ENCODE data around the gene PISD.
"Not testable (repeated sequence)": the region's sequence is repeated elsewhere in the genome, so short reads cannot be mapped to it uniquely, and the experiment has no call there.

Gene PISD

DNA sequence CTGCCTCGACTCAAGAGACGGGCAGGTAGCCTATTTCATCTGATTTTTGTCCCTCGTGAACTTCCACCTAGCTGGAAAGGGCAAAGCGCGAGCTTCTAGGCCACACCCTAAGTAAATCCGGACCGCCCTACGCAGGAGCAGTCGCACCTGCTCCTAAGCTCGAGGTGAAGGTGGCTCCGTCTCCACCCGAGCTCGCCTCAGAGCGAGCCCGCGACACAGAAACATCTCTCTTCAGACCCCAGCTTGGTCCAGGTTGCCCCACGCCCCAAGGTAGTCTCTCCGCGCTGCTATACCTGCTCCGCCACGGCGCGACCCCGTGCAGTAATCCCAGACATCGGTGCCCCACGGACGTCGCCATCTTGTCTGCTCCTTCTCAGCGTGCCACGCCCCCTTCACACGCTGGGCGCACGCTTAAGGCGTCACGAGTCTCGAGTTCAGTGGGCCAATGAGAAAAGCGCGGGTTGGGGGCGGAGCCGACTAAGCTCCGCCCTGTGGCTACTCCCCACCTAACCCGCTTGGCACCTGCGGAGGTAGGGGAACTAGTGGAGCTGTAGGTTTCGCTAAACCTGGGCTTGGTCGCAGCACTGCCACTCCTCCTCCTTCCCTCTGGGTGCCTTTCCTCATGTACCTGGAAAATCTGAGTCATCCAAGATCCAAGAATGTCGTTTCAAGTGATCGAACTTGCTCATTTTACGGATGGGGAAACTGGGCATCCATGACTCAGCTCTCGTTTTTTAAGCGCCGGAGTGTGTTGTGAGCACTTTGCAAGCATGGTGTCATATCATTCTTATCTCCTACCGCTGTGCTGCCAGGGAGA is at the start of gene PISD:
Gene PISD, minus strand, starts transcription at position 365 of the 817 bp plus-strand sequence. Its CDS starts 7 bp downstream, at position 358.
- DNase-seq: peak; percentile 94 to 97

DNA sequence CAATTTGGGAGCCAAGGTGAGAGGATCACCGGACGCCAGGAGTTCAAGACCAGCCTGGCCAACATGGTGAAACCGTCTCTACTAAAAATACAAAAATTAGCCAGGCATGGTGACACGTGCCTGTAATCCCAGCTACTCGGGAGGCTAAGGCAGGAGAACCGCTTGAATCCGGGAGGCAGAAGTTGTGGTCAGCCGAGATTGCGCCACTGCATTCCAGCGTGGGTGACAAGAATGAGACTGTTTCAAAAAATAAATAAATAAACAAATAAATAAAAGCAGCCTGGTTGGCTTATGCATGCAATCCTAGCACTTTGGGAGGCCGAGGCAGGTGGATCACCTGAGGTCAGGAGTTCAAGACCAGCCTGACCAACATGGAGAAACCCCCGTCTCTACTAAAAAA is 49.2 kb upstream of the PISD start:
- DNase-seq: not testable (repeated sequence)

DNA sequence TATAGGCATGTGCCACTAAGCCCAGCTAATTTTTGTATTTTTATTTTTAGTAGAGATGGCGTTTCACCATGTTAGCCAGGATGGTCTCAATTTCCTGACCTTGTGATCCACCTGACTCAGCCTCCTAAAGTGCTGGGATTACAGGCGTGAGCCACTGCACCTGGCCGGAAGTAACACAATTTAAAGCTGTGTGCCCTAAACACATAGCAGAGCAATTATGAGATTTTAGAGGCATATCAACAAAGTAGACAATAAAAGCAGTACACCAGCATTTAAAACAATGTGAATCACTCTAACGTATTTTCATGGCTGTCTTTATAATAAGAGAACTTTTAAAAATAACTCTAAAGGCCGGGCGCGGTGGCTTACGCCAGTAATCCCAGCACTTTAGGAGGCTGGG is 45.5 kb upstream of the PISD start:
- no peak for DNase-seq

DNA sequence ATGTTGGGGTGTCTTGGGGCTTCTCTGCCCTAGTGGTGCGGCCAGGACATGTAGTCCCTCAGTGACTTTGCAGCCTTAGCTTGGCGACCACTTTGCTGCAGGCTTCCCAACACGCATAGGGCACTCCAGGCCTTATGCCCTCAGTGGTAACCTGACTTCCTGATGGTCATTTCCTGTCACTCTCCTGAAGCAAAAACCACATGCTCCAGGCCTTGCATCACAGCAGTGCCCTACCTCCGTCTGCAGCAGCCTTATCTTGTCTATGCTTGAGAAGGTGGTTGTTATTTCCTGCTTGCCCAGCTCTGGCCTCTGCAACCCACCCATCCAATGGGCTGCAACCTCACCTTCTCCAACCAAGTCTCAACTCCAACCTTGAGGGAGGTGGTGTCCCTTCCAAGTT is 33.4 kb upstream of the PISD start:
- no peak for DNase-seq

DNA sequence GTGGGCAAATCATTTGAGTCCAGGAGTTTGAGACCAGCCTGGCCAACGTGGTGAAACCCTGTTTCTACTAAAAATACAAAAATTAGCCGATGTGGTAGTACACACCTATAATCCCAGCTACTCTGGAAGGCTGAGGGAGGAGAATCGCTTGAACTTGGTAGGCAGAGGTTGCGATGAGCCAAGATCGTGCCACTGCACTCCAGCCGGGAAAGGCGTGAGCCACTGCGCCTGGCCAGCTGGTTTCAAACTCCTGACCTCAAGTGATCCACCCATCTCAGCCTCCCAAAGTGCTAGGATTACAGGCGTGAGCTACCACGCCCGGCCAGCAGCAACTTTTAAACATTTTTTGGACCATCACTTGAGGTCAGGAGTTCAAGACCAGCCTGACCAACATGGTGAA is 32.0 kb upstream of the PISD start:
- not testable (repeated sequence) for DNase-seq

DNA sequence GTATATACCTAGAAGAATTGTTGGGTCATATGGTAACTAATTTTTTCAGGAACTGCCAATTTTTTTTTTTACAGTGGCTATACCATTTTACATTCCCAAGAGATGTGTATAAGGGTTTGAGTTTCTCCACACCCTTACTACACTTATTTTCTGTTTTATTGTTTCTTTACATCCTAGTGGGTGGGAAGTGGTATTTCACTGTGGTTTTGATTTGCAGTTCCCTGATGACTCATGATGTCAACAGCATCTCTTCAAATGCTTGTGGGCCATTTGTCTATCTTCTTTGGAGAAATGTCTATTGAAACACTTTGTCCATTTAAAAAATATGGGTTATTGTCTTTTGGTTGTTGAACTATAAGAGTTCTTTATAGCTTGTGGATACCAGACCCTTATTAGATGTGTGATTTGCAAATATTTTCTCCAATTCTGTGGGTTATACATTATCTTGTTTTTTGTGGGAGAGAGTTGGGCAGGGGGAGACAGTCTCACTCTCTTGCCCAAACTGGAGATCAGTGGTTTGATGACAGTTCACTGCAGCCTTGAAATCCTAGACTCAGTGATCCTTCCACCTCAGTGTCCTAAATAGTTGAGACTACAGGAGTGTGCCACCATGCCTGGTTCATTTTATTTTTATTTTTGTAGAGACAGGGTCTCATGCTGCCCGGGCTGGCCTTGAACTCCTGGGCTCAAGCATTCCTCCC is 30.3 kb upstream of the PISD start:
- no peak for DNase-seq

DNA sequence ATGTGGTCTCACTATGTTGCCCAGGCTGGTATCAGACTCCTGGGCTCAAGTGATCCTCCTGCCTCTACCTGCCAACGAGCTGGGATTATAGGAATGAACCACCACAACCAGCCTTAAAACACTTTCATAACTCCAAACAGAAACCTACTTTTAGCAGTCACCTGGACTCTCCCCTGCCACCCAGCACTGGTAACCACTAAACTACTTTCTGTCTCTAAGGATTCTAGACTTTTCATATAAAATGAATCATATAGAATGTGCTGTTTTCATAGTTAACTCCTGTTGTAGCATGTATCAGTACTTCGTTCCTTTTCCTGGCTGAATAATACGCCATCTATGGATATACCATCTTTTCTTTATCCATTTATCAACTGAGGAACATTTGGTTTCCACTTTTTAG is 29.4 kb upstream of the PISD start:
- no peak for DNase-seq

DNA sequence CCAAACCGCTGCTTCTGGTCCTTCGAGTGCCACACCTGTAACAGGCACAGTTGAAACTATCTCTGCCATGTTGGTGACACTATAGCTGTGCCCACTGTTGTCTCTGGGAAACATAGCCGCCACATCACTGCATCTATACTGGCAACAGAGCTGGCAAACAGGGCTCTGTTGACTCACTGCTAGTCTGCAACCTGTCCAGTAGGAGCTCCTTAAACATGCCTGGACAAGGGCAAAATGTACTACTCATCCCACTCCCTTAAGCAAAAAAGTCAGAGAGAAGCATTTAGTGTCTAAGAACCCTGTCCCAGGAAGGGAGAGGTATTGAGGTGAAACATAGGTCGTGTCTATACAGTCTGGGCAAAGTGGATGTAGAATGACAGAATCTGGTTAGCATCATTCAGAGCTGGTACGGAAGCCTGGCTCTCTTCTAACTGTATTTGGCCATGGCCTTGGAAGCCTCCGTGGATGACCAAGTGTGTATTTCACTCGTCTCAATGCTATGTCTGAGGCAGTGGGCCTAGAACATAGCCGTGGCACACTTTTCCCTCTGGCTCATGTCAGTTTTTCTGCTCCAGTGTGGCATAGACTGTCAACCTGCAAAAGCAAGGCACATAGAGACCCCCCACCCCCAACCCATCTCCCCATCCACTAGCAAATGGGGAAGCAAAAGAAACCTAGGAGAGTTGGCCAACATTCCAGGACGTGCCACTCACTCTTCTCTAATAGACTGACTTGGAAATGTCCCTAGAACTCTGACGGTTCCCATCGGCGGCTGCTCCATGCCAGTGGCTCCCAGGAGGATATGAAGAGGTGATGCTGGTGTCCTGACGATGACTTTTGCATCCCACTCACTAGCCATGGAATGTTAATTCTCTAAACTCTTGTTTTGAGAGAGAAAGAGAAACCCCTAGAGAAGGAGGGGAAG is 21.4 kb upstream of the PISD start:
- no peak for DNase-seq

DNA sequence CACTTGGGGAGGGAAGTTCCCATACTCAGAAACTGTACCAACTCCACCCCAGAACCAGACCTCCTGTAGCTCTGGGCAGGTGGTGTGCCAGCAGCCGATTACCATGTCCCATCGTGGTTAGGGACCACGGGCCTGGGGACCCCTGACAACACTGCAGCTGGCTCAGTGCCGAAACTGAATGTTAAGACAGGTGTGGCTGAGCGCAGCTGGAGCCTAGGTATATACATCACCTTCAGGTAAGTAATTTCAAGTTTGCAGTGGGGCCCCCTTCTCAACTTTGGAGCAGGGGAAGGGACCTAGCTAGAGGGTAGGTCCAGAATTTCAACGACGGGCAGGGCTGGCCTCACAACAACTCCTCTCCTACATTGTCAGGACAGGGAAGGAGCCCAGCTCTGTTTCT is 20.7 kb upstream of the PISD start:
- no peak for DNase-seq

DNA sequence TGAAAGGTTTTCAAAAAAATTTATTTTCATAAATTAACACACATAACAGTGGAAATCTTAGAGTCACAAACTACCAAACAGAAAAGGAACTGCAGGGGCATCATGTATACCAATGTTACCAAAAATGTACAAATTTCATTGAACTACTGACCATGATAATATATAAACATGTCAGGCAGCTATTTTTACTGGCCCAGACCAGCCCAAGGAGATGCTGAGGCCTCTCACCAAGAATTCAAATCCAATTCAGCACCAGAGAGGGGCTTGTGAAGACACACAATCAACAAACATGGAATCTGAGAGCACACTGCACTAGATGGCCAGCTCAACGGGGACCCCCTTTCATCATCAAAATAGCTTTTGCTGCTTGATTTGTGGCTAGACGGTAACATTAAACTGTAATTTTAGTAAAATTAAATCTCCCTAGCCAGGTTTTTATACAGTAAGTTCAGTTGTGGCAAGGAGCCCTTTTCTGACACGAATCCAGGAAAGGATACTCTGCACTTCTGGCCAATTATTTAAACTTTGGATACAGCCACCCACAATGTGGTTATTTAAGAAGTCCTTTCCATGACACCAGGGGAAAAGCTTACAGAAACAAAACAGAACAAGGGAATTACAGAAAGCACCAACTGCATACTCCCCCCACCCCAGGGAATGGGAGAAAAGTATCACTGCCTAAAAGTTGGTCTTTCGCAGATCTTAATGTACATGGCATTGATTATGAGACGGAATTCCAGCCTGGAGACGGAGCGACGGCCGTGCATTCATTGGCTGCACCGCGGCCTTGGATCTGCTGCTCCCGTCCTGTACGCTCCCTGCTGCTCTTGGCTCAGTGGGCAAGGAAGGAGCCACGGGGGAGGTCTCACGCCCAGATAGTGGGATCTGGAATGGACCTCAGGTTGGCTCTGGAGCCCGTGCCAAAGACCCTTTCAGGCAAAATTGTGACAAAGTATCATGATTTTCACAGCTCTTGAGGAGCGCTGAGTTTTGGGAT is 19.6 kb upstream of the PISD start:
- DNase-seq: no peak

DNA sequence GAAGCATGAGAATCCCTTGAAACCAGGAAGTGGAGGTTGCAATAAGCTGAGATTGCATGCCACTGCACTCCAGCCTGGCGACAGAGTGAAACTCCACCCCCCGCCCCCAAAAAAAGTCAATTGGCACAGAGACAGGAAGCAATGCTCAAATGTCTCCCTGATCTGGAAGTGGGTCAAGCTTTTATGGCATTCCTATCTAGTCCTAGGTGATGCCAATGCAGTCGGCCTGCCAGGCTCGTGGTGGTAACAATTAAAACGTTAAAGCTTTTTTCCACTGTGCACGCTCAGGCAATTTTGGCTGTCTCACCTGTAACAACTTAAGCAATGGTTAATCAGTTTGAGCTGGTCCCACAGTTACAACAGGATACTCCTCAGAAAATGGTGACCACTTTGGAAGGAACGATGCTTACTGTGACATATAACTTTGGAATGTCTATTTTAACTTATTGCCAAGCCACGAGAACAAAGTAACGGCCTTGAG is 18.9 kb upstream of the PISD start:
- no peak for DNase-seq

DNA sequence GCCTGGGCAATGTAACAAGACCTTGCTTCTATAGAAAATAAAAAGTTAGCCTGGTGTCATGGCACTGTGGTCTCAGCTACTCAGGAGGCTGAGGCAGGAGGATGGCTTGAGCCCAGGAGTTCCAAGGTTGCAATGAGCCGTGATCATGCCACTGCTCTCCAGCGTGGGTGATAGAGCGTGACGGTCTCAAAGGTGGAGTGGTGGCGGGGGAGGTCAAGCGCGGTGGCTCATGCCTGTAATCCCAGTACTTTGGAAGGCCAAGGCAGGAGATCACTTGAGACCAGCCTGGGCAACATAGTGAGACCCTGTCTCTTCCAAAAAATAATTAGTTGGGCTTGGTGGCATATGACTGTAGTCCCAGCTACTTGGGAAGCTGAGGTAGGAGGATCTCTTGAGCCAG is 16.7 kb upstream of the PISD start:
- DNase-seq: no peak

DNA sequence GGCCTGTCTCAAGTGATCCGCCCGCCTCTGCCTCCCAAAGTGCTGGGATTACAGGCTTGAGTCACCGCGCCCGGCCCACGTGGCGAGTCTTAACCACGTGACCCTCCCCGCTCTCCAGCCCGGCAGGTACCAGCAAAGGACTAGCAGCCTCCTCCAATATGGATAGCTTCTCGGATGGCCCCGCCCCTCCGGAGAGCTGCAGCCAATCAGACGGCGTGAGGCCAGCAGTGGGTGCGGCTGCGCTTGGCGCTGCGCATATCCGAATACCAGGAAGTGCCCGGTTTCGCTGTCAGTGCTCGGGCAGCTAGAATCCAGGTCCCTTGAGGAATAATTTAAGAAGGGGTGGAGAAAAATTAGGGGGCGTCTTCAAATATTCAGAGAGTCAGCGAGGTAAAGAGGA is 14.7 kb upstream of the PISD start:
- DNase-seq: peak; percentile 94 to 95

DNA sequence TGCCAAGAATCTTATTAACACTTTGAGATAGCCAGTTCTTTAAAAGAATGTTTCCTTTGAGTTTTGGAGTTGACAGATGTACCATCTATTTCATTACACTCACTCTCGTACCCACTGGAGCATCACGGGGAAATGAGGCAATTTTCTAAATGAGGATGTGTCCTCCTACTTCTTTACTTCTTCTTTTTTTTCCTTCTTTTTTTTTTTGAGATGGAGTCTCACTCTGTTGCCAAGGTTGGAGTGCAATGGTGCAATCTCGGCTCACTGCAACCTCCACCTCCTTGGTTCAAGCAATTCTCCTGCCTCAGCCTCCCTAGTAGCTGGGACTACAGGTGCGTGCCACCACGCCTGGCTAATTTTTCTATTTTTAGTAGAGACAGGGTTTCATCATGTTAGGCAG is 12.2 kb upstream of the PISD start:
- DNase-seq: not testable (repeated sequence)

DNA sequence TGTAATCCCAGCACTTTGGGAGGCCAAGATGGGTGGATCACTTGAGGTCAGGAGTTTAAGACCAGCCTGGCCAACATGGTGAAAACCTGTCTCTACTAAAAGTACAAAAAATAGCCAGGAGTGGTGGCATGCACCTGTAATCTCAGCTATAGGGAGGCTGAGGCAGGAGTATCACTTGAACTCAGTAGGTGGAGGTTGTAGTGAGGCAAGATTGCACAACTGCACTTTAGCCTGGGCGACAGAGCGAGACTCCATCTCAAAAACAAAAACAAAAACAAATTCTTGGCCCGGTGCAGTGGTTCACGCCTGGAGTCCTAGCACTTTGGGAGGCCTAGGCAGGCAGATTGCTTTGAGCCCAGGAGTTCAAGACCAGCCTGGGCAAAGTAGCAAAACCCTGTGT is 6.8 kb upstream of the PISD start:
- DNase-seq: not testable (repeated sequence)

DNA sequence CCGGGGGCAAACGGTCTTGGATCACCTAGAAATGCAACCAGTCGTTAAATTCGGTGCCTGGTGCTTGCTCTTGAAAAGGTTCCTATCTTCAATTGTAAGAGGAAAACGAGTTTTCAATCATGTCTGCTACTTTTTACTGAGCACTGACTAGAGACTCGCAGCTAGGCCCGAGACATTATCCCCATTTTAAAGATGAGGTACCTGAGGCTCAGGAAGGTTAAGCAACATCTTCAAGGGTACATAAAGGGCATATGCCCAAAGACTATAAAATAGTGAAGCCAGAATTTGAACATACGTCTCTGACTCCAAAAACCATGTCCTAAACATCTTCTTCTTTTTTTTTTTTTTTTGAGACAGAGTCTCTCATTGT is 638 bp upstream of the PISD start:
- no peak for DNase-seq

DNA sequence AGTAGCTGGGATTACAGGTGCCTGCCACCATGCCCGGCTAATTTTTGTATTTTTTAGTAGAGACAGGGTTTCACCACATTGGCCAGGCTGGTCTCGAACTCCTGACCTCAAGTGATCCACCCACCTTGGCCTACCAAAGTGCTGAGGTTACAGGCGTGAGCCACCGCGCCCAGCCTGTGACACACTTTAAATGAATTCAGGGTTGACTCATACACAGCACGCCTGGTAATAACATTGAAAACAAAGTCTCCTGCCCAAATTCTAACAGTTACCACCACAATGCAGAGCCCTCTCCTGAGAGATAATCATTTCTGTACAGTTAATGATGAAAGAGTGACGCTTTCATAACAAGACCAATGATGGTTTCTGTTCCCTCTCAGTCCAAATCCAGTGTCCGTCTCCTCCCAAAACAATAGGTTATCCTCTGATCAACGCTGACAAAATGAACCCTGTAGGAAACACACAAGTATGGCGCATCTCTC is 1.1 kb downstream of the PISD start:
- peak; percentile 28 to 30 for DNase-seq

DNA sequence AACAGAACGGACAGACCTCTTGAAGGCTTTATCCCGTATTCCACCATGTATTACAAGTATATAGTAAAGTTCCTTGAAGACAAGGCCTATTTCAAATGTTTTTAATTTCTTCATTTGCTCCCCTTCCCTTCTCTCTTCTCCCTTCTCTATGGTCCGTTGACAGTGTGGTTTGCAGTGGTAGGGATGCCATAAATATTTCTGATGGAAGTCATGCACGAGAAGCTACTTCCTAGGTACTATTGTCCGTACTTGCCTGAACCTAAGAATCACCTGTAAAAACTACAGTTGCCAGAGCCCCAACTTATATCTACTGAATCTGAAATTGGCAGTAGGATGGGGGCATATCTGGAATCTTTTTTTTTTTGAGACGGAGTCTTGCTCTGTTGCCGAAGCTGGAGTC is 2.8 kb downstream of the PISD start:
- no peak for DNase-seq

DNA sequence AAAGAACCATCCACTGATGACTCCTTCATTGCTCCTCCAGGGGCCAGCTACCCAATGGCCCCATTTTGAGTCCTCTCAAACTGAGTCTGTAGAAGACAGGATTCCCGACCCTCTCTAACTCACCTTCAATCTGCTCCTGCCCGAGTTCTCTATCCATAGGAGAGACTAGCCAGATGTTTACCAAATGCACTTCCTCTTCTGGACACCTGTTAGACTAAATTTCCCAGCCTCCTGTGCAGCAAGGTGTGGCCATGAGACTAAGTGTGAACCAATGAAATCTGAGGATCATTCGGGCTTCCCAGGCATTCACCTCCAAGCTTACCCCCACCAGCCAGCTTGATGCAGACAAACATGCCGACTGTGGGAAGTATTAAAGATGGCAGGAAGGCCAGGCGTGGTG is 7.6 kb downstream of the PISD start:
- DNase-seq: no peak

DNA sequence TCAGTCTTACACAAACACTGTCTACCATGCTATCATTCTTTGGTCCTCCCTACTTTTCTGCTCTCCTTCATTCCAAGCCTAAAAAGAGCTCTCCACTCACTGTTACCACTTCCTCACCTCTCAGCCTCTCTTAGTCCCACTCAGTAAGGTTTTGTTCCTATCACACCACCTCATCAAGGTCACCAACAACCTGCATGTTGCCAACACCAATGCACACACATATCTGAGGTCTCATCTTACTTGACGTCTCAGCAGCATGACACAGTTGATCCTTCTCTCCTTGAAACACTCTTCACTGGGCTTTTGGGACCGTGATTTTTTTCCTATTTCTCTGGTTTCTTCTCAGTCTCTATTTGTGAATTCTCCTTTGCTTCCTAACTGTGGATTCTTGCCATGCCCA is 8.1 kb downstream of the PISD start:
- DNase-seq: no peak

DNA sequence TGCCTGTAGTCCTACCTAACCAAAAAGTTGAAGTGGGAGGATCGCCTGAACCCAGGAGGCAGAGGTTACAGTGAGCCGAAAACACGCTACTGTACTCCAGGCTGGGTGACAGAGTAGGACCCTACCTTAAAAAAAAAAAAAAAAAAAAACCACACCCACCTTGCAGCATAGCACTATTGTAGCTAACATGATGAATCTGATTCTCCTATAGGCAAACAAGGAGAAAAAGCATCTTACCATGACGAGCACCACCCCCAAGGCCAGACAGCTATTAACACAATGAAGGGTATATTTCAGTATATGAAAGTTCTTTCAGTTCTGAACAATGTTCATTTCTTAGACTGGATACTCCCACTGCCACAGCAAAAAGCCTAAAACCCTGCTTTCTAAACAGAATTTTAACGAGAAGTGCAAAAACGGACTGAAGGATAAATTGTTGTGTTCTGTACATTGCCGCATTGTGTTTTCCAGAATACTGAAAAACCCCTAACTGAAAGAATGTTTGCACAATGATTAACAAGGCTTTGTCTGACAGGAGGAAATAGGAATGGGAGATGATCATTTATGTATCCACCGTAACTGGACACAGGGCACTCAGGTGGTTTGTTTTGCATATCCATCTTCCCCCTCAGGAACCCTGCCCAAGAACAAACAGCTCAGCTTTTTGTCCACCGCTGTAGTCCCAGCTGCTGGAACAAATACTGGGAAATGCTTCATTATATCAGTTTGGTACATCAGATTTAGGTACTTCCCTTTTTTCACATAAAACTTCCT is 8.9 kb downstream of the PISD start:
- no peak for DNase-seq

Measured in activated CD4-positive, alpha-beta T cell treated with anti-CD3 and anti-CD28 coated beads for 4 hours (primary cell).